GM12878 (cell line): ENCODE data around the gene LRP1B. TPM values are rescaled to one million over a fixed set of nuclear protein-coding genes. Genes with fewer than 3 reads are reported as not detected.

Experiments used
- ATF7 ChIP-seq: fragments of 450-650 bp; IDR thresholded peaks from 2 replicates; pipeline ENCODE4 v1.6.1; 2016; ENCODE audit warnings: low read depth, mild to moderate bottlenecking
- EP300 ChIP-seq, 2 experiments: fragments of 150-350 bp in 1 of 2; IDR thresholded peaks; 2 replicates each; pipeline ENCODE4 v1.6.1; 2011 to 2012; ENCODE audit warnings: low read depth in 2 of 2, low read length in 2 of 2, borderline replicate concordance in 1 of 2, improper control_type of control experiment in 1 of 2, inconsistent platforms in 1 of 2; ENCODE audit not compliant: control insufficient read depth in 1 of 2
- HDAC6 ChIP-seq: fragments of 200-600 bp; sonication (generic); IDR thresholded peaks from one replicate; pipeline ENCODE4 v1.8.0; 2017; ENCODE audit warnings: antibody characterized with exemption; ENCODE audit not compliant: unreplicated experiment
- KDM1A ChIP-seq: fragments of 200-600 bp; sonication (generic); IDR thresholded peaks from 2 replicates; pipeline ENCODE4 v1.6.1; 2016; ENCODE audit warnings: borderline replicate concordance
- MYB ChIP-seq: fragments of 150-350 bp; IDR thresholded peaks from 2 replicates; pipeline ENCODE4 v1.6.1; 2014; ENCODE audit warnings: mild to moderate bottlenecking, low read depth, low read length, borderline replicate concordance
- POLR2AphosphoS2 ChIP-seq: IDR thresholded peaks from 2 replicates; pipeline ENCODE4 v1.6.1; 2011; ENCODE audit warnings: low read depth, mild to moderate bottlenecking, low read length, improper control_type of control experiment, moderate library complexity
- POU2F2 ChIP-seq: IDR thresholded peaks from 3 replicates; pipeline ENCODE4 v1.6.1; 2011; ENCODE audit warnings: low read depth, mild to moderate bottlenecking, low read length, borderline replicate concordance
- STAT3 ChIP-seq: IDR thresholded peaks from 2 replicates; pipeline ENCODE4 v1.6.1; 2011; ENCODE audit warnings: low read depth, low read length, improper control_type of control experiment
- ZNF274 ChIP-seq: IDR thresholded peaks from one replicate; pipeline ENCODE4 v1.8.0; 2011; ENCODE audit not compliant: insufficient read length, insufficient read depth
- polyA plus RNA-seq, 11 experiments: library from polyadenylated mRNA; depleted of rRNA in 4 of 11; unstranded in 6 of 11; stranded (reverse) in 5 of 11; fragments of >200 nt; fragmentation: Nextera tagmentation in 4 of 11; fragmentation: Illumina TruSeq in 1 of 11; extraction: Ambion mirVana in 4 of 11; extraction: Trizol in 1 of 11; gene quantifications; 1 replicate in 1 of 11; 2 replicates in 10 of 11; pipeline versions ENCODE4 v1.2.1 to v1.2.3, GENCODE V29; 2011 to 2016; ENCODE audit warnings: inconsistent platforms in 2 of 11, missing spikeins in 2 of 11, low read depth in 1 of 11
- total RNA-seq, 4 experiments: library from RNA; depleted of rRNA in 3 of 4; stranded (reverse); fragments of >200 nt in 3 of 4; fragmentation: Illumina TruSeq in 1 of 4; extraction: Trizol in 1 of 4; gene quantifications; 2 replicates each; pipeline versions ENCODE4 v1.2.1 to v1.2.3, GENCODE V29; 2013 to 2021
- TF ChIP-seq, protein P1 (sequence below): fragments of 450-650 bp; IDR thresholded peaks from 2 replicates; pipeline ENCODE4 v1.6.1; 2017; ENCODE audit warnings: borderline replicate concordance
- TF ChIP-seq, protein P2 (sequence below): fragments of 450-650 bp; IDR thresholded peaks from 2 replicates; pipeline ENCODE4 v1.6.1; 2017; ENCODE audit warnings: mild to moderate bottlenecking, moderate library complexity
- TF ChIP-seq, protein P3 (sequence below): fragments of 450-650 bp; IDR thresholded peaks from 2 replicates; pipeline ENCODE4 v1.6.1; 2017; ENCODE audit warnings: mild to moderate bottlenecking, moderate library complexity
- TF ChIP-seq, protein P4 (sequence below): fragments of 450-650 bp; formaldehyde crosslinking; IDR thresholded peaks from 2 replicates; pipeline ENCODE4 v1.4.0; 2022; ENCODE audit warnings: mild to moderate bottlenecking, moderate library complexity
- TF ChIP-seq, protein P5 (sequence below): IDR thresholded peaks from 2 replicates; pipeline ENCODE4 v1.6.1; 2012; ENCODE audit warnings: low read depth, low read length, improper control_type of control experiment

LRP1B gene
- total and polyA plus RNA-seq, 10 of the 15 experiments (the other 5 are each of a cell fraction or from before 2014, with no cell fraction given): under 0.01 to 0.06 (median 0.03) TPM; not detected in 5

DNA sequence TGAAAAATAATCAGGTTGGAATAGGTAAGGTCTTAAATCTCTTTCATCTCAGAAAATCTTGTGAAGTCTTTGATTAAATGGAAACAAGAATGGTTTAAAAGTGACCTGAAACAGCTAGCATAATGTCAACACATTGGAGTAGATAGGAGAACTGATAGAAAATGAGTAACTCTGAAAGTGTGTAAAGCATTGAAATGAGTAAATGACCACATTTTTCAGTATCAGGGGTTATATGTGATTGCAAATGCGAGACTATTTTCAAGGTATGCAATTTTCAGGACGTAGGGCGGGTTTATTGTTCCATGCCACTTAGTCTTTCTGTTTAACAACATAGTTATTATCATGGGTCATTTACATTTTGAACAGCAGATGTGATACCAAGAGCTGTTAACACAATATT, 1383.2 kb downstream of the LRP1B start (continued):
- TF ChIP-seq POLR2AphosphoS2 (no peak), EP300 (IDR thresholded peaks at IDR 0.05; ENCODE audit: borderline replicate concordance in 1 of 2, control insufficient read depth in 1 of 2, low read depth in 2 of 2, low read length in 2 of 2) (peak in 1 of 2 experiments; percentile 22; a peak in 1 of 4 replicates), MYB (no peak), ZNF274 (no peak), ATF7 (no peak), KDM1A (no peak), STAT3 (no peak), HDAC6 (no peak), POU2F2 (no peak)
- TF ChIP-seq, protein P1, sequence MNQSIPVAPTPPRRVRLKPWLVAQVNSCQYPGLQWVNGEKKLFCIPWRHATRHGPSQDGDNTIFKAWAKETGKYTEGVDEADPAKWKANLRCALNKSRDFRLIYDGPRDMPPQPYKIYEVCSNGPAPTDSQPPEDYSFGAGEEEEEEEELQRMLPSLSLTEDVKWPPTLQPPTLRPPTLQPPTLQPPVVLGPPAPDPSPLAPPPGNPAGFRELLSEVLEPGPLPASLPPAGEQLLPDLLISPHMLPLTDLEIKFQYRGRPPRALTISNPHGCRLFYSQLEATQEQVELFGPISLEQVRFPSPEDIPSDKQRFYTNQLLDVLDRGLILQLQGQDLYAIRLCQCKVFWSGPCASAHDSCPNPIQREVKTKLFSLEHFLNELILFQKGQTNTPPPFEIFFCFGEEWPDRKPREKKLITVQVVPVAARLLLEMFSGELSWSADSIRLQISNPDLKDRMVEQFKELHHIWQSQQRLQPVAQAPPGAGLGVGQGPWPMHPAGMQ: no peak
- TF ChIP-seq, protein P2, sequence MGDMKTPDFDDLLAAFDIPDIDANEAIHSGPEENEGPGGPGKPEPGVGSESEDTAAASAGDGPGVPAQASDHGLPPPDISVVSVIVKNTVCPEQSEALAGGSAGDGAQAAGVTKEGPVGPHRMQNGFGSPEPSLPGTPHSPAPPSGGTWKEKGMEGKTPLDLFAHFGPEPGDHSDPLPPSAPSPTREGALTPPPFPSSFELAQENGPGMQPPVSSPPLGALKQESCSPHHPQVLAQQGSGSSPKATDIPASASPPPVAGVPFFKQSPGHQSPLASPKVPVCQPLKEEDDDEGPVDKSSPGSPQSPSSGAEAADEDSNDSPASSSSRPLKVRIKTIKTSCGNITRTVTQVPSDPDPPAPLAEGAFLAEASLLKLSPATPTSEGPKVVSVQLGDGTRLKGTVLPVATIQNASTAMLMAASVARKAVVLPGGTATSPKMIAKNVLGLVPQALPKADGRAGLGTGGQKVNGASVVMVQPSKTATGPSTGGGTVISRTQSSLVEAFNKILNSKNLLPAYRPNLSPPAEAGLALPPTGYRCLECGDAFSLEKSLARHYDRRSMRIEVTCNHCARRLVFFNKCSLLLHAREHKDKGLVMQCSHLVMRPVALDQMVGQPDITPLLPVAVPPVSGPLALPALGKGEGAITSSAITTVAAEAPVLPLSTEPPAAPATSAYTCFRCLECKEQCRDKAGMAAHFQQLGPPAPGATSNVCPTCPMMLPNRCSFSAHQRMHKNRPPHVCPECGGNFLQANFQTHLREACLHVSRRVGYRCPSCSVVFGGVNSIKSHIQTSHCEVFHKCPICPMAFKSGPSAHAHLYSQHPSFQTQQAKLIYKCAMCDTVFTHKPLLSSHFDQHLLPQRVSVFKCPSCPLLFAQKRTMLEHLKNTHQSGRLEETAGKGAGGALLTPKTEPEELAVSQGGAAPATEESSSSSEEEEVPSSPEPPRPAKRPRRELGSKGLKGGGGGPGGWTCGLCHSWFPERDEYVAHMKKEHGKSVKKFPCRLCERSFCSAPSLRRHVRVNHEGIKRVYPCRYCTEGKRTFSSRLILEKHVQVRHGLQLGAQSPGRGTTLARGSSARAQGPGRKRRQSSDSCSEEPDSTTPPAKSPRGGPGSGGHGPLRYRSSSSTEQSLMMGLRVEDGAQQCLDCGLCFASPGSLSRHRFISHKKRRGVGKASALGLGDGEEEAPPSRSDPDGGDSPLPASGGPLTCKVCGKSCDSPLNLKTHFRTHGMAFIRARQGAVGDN: no peak
- TF ChIP-seq, protein P3, sequence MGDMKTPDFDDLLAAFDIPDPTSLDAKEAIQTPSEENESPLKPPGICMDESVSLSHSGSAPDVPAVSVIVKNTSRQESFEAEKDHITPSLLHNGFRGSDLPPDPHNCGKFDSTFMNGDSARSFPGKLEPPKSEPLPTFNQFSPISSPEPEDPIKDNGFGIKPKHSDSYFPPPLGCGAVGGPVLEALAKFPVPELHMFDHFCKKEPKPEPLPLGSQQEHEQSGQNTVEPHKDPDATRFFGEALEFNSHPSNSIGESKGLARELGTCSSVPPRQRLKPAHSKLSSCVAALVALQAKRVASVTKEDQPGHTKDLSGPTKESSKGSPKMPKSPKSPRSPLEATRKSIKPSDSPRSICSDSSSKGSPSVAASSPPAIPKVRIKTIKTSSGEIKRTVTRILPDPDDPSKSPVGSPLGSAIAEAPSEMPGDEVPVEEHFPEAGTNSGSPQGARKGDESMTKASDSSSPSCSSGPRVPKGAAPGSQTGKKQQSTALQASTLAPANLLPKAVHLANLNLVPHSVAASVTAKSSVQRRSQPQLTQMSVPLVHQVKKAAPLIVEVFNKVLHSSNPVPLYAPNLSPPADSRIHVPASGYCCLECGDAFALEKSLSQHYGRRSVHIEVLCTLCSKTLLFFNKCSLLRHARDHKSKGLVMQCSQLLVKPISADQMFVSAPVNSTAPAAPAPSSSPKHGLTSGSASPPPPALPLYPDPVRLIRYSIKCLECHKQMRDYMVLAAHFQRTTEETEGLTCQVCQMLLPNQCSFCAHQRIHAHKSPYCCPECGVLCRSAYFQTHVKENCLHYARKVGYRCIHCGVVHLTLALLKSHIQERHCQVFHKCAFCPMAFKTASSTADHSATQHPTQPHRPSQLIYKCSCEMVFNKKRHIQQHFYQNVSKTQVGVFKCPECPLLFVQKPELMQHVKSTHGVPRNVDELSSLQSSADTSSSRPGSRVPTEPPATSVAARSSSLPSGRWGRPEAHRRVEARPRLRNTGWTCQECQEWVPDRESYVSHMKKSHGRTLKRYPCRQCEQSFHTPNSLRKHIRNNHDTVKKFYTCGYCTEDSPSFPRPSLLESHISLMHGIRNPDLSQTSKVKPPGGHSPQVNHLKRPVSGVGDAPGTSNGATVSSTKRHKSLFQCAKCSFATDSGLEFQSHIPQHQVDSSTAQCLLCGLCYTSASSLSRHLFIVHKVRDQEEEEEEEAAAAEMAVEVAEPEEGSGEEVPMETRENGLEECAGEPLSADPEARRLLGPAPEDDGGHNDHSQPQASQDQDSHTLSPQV: no peak
- TF ChIP-seq, protein P4, sequence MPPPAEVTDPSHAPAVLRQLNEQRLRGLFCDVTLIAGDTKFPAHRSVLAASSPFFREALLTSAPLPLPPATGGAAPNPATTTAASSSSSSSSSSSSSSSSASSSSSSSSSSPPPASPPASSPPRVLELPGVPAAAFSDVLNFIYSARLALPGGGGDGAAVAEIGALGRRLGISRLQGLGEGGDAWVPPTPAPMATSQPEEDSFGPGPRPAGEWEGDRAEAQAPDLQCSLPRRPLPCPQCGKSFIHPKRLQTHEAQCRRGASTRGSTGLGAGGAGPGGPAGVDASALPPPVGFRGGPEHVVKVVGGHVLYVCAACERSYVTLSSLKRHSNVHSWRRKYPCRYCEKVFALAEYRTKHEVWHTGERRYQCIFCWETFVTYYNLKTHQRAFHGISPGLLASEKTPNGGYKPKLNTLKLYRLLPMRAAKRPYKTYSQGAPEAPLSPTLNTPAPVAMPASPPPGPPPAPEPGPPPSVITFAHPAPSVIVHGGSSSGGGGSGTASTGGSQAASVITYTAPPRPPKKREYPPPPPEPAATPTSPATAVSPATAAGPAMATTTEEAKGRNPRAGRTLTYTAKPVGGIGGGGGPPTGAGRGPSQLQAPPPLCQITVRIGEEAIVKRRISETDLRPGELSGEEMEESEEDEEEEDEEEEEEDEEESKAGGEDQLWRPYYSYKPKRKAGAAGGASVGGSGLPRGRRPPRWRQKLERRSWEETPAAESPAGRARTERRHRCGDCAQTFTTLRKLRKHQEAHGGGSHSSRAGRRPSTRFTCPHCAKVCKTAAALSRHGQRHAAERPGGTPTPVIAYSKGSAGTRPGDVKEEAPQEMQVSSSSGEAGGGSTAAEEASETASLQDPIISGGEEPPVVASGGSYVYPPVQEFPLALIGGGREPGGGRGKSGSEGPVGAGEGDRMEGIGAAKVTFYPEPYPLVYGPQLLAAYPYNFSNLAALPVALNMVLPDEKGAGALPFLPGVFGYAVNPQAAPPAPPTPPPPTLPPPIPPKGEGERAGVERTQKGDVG (CRISPR knock-in tag): no peak
- TF ChIP-seq, protein P5, sequence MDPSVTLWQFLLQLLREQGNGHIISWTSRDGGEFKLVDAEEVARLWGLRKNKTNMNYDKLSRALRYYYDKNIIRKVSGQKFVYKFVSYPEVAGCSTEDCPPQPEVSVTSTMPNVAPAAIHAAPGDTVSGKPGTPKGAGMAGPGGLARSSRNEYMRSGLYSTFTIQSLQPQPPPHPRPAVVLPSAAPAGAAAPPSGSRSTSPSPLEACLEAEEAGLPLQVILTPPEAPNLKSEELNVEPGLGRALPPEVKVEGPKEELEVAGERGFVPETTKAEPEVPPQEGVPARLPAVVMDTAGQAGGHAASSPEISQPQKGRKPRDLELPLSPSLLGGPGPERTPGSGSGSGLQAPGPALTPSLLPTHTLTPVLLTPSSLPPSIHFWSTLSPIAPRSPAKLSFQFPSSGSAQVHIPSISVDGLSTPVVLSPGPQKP: no peak
